Stimulated activated naive CD4-positive, alpha-beta T cell (primary cell): ENCODE measurements around the gene KCNE3.

Source experiments
- DNase-seq, 6 experiments: peaks; one replicate each; lab custom pipeline; 2025; lab: John Stamatoyannopoulos, UW

The KCNE3 gene

DNA sequence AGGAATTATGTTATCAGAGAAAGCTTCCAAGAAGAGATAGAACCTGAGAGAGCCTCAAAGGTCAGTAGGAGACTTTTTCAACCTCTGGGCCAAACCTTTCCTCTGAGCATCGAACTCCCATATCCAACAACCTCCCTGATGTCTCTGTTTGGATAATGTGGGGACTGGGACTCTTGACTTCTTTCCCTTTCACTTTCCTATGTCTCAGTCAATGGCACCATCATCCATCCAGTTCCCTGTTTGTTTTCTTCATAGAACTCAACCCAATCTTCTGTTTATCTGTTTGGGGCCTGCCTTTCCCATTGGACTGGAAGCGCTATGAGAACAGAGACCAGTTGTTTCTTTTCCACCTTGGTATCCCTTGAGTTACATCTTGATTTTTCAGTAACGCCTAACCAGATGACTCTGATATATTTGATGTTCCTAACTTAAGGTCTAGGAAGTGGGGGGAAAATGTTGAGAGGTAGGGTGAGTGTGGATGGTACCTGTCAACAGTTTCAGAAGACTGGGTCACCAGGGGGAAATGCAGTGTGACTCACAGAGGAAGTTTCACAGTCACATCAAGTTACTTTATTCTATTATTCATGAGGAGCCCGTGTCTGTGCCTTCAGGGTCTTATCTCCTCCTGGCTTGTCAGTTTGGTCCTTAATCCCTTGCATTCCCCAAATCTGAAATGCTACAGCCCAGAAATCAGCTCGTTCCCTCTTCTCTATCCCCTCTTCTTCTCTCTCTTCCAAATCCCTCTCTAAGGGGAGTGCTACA lies 4.5 kb upstream of the KCNE3 start:
- no peak for DNase-seq

DNA sequence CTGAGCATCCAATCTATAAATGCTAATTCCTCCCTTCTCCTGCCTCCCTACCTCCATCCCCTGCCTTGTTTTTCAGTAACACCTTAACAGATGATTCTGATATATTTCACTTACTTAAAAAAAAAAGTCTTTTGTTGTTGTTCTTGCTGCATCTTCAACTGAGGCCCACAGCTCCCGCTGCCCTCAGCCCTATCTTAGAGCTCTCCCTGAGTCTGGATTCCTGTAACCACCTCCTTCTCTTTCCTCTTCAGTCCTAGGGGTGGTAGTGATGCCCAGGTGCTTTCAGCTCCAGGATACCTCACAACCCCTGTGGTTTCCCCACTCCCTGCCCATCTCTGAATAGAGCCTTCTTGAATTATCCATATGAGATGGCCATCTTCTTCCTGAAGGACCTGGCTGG lies 3.7 kb upstream of the KCNE3 start:
- DNase-seq, result no peak

DNA sequence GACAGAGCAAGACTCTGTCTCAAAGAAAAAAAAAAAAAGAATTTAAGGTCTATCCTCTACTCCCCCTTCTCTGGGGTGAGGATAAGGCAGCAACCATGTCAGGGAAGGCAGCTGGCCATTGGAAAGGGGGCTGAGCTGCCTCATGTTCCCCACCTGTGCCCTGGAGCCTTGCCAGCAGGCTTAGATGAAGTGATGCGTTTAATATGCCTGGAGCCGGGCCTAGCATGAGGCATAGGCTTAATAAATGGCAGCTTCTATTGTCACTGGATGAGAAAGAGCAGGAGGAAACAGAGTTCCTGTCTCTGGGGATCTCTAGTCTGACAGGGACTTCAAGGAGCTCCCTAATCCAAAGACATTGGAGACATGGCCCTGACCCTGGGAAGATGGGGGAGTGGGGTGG lies 3.2 kb upstream of the KCNE3 start:
- DNase-seq, result no peak

DNA sequence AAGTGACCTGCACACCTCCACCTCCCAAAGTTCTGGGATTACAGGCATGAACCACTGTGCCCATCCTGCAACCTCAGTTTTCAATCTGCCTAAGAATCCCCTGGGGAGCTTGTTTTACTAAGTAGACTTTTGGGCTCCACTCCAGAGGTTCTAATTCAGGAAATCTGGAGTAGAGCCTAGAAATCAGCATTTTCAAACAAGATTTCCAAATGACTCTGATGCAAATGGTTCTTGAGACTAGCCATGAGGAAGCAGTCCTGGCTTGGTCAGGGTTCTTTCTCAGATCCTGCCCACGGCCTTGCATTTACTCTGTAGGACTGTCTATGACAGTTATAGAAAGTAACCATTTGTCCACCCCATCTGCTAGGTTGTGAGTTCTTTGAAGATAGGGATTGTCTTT lies 1.6 kb upstream of the KCNE3 start:
- DNase-seq, result no peak

DNA sequence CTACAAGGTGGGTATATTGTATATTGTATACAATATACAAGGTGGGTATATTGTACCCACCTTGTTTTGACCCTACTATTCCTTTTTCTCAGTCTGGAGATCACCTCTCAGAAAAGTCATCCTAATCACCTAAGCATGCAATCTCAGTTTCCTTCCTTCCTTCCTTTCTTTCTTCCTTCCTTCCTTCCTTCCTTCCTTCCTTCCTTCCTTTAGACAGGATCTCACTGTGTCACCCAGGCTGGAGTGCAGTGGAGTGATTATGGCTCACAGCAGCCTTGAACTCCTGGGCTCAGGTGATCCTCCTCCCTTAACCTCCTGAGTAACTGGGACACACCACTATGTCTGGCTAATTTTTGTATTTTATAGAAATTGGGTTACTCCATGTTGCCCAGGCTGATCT lies 1.2 kb upstream of the KCNE3 start:
- no peak for DNase-seq

DNA sequence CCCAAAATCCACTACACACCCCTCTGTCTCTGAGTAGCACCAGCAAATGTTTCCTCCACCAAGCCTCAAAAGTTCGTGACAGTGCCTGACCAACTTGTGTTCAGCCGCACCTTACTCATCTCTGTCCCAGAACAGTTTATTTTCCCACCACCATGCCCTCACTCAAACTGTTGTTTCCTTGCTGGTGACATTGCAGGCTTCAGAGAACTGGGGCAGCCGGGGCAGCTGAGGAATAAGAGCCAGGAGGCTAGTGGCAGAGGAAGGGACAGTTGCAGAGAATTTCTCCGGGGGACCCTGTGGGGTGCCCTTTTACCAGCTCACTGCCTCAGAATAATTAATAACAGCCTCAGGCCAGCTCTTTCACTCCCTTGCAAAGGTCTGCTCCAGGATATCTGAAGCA lies 709 bp upstream of the KCNE3 start:
- no peak for DNase-seq

DNA sequence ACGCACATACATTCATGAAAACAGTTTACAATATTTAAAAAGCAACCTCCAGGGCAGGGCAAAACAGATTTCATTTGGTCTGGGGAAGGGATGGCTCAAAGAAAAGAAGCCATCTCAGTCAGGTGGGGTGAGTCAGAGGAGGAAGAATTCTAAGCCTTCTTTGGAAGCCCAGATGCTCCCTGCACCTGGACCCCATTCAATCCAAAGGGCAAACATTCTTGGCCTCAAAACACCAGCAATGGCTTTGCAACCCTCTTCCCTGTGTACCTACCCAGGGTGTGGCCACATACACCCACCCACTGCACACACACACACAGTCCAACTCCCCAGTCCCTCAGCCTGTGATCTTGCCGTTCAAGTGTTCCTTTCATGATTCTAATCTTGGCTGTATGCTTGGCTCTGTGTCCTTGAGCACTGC lies 2.0 kb downstream of the KCNE3 start:
- no peak for DNase-seq

DNA sequence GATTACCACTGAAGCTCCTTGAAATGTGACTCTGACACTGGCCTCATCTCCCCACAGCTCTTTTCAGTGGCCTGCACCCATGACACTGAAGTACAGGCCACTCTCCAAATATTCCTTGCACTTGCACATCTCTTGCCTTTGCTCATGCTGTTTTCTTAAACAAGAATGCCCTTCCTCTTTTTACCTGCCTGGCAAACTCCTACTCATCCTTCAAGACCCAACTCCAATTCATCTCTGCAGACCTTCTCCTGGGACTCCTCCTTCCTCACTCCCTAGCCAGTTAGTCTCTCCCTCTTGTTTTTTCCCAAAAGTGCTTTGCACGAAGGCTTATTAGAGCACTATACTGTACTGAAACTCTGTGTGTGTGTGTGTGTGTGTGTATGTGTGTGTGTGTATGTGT lies 2.6 kb downstream of the KCNE3 start:
- no peak for DNase-seq

DNA sequence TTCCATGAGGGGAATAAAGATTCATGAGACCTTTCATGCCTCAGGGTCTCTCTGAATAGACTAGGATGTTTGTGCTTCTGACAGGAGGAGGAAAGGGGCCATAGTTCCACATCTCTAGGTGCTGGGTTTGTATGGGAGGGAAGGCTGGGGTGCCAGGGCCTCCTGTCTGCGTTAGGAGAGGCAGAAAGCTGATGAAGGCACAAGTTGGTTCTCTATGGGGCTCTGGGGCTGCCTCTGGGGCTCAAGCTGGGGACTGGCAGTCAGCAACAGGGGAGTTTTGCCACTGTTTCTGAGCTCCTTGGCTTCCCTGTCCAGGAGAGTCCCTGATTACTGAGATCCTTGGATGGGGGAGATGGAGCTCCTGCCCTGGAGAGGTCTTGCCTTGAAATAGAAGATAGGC lies 4.1 kb downstream of the KCNE3 start:
- DNase-seq, result no peak

DNA sequence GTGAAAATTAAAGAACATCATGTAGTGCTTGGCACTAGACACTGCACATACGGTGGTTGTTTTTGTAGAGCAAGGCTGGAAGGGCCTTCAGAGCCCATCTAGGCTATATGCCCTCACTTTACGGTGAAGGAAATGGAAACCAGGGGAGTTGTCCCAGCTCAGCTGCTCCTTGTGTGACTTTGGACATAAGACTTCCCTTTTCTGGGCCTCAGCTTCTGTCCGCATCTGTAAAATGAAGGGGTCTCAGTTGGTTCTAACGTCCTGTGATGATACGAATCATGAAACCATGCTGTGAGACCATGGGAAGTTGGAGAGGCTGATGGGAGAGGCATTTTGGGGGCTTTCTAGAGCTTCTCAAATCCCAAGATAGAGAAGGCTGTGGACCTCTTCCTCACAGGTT lies 4.7 kb downstream of the KCNE3 start:
- no peak for DNase-seq

DNA sequence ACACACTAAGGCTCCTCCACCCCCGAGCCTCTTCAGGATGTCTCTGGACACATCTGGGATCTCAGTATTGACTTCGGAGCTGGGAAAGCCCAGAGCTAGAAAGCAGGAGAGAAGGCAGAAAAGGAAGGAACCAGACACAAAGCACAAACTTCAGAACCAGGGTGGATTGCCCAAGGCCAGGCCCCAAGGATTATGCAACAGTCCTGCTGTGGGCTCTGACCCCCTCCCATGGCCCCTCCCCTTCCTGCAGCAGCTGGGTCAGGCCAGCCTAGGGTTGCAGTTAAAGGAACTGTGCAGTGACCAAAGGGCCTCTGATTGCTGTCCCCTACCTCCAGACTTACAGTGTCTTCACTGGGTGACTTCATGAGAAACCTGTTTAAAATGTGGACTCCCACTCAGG lies 5.3 kb downstream of the KCNE3 start:
- DNase-seq, result no peak

DNA sequence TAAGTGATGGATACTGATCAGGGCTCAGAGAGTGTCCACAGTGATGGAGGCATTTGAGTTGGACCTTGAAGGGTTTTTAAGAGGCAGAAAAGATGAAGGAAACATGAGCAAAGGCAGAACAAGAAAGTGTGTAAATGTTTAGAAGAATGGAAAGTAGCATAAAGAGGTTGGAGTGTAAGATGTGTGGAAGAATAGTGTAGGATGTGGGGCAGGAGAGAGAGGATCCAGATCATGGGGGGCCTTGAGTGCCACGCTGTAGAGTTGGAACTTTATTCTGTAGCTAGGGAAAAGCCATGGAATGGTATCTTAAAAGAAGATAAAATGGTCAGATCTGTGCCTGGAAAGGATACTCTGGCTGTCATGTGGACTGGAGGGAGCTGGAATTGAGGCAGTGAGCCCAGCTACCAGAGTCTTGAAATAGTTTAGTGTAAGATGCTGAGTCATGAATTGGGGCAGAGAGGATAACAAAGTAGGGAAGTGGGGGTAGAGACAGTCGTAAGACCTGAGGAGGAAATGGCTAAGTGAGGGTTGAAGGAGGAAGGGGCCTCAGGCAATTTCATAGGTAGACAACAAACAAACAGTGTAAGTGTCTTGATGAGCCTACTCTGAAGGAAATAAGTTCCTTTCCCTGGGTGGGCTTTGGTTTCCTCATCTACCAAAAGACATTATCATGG lies 6.7 kb downstream of the KCNE3 start:
- DNase-seq, result no peak

DNA sequence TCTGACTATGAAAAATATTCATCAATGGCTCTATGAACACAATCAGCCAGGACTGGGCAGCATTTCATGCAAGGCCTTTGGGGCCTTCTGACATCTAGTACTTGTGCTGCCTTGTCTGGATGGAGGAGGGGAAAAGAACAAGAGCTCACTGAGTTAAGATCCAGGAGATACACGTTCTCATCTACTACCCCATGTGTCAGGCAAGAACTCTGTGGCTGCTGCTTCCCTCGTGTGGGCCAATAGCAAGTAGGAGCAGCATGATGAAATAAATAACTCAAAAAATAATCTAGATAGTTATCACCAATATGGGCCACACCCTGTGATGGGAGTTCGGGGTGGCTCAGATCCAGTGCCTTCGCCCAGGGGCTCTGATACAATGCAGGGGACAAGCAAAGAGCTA lies 7.3 kb downstream of the KCNE3 start:
- DNase-seq, result no peak

DNA sequence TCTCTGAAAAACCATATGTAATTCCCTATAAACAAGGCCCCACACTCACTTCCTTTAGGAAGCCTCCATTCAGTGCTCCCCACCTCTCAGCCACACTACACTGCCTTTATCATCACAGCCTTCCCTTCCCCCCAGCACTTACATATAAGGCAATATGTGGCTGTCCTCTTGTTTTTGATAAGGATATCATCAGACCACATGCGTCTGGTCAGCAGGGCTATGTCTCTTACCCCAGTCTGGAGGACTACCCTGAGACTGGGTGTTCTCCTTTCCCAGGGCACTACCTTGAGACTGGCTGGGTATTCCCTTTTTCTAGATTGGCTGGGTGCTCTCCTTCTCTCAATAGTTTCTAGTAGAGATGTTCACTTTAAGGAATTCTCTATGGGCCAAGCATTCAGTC lies 7.8 kb downstream of the KCNE3 start:
- no peak for DNase-seq

DNA sequence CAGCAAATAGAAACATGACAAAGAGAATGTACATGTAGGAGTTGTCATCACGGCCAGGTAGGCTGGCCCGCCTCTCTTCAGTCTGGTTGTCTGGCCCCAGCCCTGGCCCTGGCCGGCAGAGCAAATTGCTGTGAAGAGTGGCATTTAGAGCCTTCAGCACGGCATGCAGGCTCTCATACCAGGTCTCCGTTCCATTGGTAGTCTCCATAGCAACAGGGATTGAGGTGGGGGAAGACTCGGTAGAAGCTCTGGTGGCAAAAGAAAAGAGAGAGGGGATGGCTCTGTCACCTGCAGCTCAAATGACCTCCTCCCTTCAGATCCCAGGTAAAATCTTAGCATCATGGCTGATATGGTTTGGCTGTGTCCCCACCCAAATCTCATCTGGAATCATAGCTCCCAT lies 10.0 kb downstream of the KCNE3 start:
- no peak for DNase-seq

DNA sequence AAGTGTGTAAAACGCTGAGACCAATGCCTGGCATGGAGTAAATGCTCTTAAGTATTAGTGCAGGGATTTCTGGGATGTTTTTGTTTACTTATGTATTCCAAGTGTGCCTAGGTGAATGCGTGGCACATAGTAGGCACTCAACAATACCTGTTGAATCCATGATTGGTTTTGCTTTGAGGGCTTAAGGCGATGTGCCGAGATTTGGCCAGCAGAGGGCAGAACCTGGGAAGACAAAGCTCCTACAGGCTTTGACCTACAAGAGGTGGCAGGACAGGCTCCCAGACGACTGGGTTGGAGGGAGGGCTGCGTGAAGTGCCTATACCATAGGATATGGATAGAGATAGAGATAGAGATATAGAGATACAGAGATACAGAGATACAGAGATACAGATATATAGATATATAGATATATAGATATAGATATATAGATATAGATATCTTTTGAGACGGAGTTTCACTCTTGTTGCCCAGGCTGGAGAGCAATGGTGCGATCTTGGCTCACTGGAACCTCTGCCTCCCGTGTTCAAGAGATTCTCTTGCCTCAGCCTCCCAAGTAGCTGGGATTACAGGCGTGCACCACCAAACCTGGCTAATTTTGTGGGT lies 13.9 kb downstream of the KCNE3 start:
- DNase-seq, result peak in 5 of 6 experiments; percentile 2 to 41 (median 40)

DNA sequence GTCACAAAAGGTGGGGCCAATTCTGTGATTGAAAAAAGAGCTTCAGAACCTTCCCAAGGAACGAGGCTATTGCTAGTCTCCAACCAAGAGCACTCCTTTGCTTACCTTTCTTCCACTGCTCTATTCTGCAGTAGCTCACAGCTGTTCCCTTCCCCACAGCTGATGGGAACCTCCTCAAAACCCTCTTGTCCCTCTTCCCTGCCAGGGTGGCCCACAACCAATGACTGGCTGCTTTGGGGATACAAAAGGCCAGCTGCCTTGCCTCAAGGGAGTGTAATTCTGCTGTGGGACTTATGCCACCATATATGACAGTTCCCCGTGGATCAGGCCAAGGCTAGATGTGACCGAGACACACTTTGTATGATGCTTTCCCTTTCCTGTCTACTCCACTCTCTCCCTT lies 15.0 kb downstream of the KCNE3 start:
- no peak for DNase-seq

DNA sequence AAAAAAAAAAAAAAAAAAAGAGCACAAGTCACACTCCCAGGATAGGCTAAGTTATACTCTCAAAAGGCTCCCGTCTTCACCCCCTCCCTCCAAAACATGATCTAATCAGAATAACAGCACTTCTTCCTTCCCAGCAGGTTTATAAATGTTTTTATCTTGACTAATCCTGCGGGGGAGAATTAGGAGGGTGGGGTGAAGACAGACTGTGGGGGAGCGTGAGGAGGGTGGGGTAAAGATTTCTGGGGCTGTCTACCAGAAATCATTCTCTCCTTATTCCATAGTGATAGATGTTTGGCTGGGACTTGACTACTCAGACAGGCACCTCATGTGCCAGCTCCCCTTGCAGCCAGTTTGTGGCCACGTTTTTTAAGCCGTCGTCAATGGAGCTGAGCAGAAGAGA lies 17.0 kb downstream of the KCNE3 start:
- no peak for DNase-seq

DNA sequence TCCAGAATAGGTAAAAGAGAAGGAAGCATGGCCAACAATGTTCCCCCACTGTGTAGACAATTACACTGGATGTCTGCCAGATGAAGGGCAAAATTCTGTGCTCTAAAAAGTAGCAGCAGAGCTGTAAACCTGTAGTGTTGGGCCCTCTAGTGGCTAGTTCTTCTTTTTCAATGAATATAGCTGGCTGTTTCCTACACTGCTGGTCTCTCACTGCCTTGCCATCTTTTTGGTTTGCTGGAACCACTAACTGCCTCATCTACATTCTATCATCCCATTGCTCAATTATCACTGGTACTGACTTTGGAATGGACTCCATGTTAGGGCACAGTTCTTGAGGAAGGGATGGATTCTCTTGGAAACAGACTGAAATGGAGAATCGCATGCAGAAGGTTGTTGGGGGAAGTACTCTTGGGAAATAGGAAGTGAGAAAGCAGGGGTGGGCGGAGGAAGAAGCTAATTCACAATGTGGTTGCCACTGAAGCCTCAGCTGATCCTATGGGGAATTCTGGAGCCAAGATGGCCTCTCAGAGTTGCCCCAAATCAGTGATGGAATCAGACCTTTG lies 17.9 kb downstream of the KCNE3 start:
- peak in 5 of 6 experiments; percentile 2 to 72 (median 51) for DNase-seq

DNA sequence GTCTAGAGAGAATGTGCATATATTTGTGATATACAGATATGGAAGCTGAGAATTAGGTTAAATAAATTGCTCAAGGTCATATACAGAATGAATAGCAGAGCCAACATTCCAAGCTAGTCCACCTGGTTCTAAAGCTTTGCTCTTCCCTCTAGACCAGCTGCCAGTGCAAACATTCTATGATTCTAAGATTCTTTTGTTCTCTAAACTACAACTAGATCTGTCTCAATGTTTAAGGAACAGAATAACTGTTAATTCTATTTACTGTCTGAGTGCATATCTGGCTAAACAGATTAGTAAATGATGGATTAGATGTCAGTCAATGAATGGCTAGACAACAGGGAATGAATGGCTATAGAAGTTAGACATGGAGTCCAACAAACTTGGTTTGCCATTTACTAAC lies 19.6 kb downstream of the KCNE3 start:
- no peak for DNase-seq

DNA sequence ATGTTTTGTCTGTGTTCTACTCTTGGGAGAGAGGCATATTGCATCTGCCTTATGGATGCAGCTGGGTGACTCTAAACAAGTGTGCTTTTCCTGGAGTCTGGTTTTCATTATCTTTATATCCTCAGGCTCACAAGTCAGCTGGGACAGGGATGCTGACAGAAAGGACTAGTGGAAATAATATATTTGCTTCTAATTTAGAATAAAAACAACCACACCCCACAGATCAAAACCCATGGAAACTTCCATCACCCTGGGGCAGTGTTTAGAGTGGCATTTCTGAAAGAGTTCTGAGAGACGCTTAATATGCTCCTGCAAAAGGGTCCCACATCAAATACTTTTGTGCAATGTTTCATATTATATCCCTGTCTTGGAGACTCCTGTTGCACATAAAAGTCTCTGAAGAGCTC lies 20.8 kb downstream of the KCNE3 start:
- DNase-seq, result no peak

DNA sequence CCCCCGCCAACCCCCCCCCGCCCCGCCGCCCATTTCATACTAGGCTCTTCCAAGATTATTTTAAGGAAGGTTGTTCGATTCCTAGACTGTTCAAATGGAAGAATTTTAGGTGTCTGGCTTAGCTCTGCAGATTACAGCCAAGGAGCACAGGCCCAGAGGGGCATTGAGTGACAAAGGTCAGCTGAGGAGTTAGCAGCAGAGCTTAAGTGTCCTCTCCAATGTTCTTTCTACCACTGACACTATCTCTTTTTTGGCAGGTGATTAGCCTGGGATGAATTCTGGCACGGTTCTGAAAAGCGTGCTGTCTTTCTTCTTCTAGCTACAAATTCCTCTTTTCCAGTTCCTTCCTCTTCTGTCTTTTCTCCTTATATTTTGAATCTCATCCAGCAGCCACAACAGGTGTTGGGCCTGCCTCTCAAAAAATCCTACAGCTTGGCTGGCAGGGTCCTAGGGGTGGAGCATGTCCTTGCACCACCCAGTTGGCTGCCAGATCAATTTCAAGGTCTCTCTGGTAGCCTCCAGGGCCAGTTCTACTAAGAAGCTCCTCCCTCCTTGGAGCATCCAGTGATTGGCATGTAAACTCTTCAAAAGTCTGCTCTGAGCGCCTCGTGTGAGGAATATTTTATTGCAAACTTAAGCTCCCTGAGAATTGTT lies 23.0 kb downstream of the KCNE3 start:
- no peak for DNase-seq
